OCI-LY7 (cell line): Measurements from ENCODE around the gene PLOD1. TPM values are rescaled to one million over a fixed set of nuclear protein-coding genes. Genes with fewer than 3 reads are reported as not detected.
A peak's percentile ranks its signal among the peaks of the same experiment; 100 is the strongest.

Experiments used
- BruUV-seq: library from RNA; stranded (reverse); fragments of 400-500 nt; replicated peaks from 2 replicates; lab custom pipeline; 2021; lab: Mats Ljungman, UMichigan
- CTCF ChIA-PET: fragments of 300-600 bp; sonication (Branson Sonifier 250); formaldehyde crosslinking; loops from one replicate; lab custom pipeline; 2022; ENCODE audit warnings: antibody characterized with exemption; ENCODE audit not compliant: unreplicated experiment; lab: Charles Lee
- POLR2A ChIA-PET: fragments of 300-600 bp; sonication (Branson Sonifier 250); formaldehyde crosslinking; loops from one replicate; lab custom pipeline; 2022; ENCODE audit warnings: antibody characterized with exemption; lab: Charles Lee
- DNase-seq: peaks from one replicate; pipeline ENCODE4 v3.0.0-alpha.2; 2015; ENCODE audit warnings: low spot score
- H2AFZ ChIP-seq: fragments of 200-600 bp; sonication (generic), shearing (Covaris generic); 2 replicates; pipeline ENCODE4 v1.6.1; 2014; ENCODE audit warnings: mild to moderate bottlenecking, antibody characterized with exemption, low read length, moderate library complexity
- H3K27ac ChIP-seq: fragments of 200-600 bp; sonication (generic); 2 replicates; pipeline ENCODE4 v1.5.1; 2014; ENCODE audit warnings: mixed run types, low read depth, mild to moderate bottlenecking, moderate library complexity, low read length, inconsistent platforms; ENCODE audit not compliant: poor library complexity, severe bottlenecking
- H3K36me3 ChIP-seq: fragments of 200-600 bp; sonication (generic); 2 replicates; pipeline ENCODE4 v1.6.1; 2014; ENCODE audit warnings: mild to moderate bottlenecking, antibody characterized with exemption, low read length, moderate library complexity, mixed read lengths; ENCODE audit not compliant: insufficient read depth
- H3K4me1 ChIP-seq: fragments of 200-600 bp; sonication (generic); 2 replicates; pipeline ENCODE4 v1.5.1; 2014; ENCODE audit warnings: mild to moderate bottlenecking, low read length; ENCODE audit not compliant: insufficient read depth, poor library complexity, severe bottlenecking
- H3K4me2 ChIP-seq: fragments of 200-600 bp; sonication (generic); 2 replicates; pipeline ENCODE4 v1.6.1; 2014; ENCODE audit warnings: mild to moderate bottlenecking, low read length
- H3K4me3 ChIP-seq: fragments of 200-600 bp; sonication (generic); 2 replicates; pipeline ENCODE4 v1.5.1; 2014; ENCODE audit warnings: mild to moderate bottlenecking, low read depth, low read length; ENCODE audit not compliant: poor library complexity, severe bottlenecking
- H3K79me2 ChIP-seq: fragments of 200-600 bp; sonication (generic); 2 replicates; pipeline ENCODE4 v1.6.1; 2016; ENCODE audit warnings: low read depth, mild to moderate bottlenecking, low read length, moderate library complexity, mixed read lengths; ENCODE audit not compliant: insufficient read depth
- H3K9me2 ChIP-seq: fragments of 200-600 bp; sonication (generic); 2 replicates; pipeline ENCODE4 v1.6.1; 2016; ENCODE audit warnings: mild to moderate bottlenecking, low read length, mixed read lengths; ENCODE audit not compliant: insufficient read depth
- H3K9me3 ChIP-seq: fragments of 200-600 bp; sonication (generic); 2 replicates; pipeline ENCODE4 v1.6.1; 2014; ENCODE audit warnings: mild to moderate bottlenecking, mixed run types, low read length, mixed read lengths
- H4K20me1 ChIP-seq: fragments of 200-600 bp; sonication (generic); 2 replicates; pipeline ENCODE4 v1.6.1; 2014; ENCODE audit warnings: mild to moderate bottlenecking, antibody characterized with exemption, low read length, moderate library complexity, mixed read lengths; ENCODE audit not compliant: insufficient read depth
- CTCF ChIP-seq: fragments of 200-600 bp; sonication (generic); conservative IDR thresholded peaks from 2 replicates; pipeline ENCODE4 v1.5.1; 2014; ENCODE audit warnings: mild to moderate bottlenecking, antibody characterized with exemption, low read length, moderate library complexity, mixed read lengths
- EZH2phosphoT487 ChIP-seq: fragments of 200-600 bp; sonication (generic); IDR thresholded peaks from 2 replicates; pipeline ENCODE4 v1.6.1; 2018; ENCODE audit warnings: low read depth, borderline replicate concordance, mild to moderate bottlenecking, mixed run types, antibody characterized with exemption, low read length, moderate library complexity, mixed read lengths
- intact Hi-C: fragments of 100-400 bp; cut with micrococcal nuclease; formaldehyde crosslinking; loops from one replicate; pipeline ENCODE4 v1.10.0; 2022; ENCODE audit not compliant: unreplicated experiment
- total RNA-seq, 2 experiments: library from RNA; depleted of rRNA in 1 of 2; stranded (reverse); fragments of >200 nt in 1 of 2; shearing (Covaris generic) in 1 of 2; gene quantifications; 2 replicates each; pipeline ENCODE4 v1.2.3, GENCODE V29; 2014 to 2022

Gene PLOD1
- total RNA-seq, 2 experiments from 2014 or later, result 11.3 to 11.7 TPM

DNA sequence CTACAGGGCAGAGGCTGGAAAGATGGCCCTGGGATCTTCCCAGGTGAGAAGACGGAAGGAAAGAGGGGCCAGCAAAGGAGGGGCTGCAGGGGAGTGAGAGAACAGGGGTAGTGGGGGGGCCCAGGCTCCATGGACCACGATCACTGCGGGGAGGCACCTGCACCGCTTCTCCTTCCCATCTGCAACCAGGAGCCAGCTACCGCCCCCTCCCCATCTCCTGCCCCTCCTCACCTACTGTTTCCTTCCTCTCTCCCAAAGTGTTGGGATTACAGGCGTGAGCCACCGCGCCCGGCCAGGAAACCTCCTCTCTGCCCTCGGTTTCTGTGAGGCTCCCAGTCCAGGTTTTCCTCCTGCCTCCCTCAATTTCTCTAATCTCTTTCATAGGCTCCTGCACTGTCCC, 27.6 kb upstream of the PLOD1 start:
- H3K4me1 ChIP-seq, result peaks cover 10% of the 10 kb centered on the region
- H3K4me2 ChIP-seq, result 0 out of 2 replicates have a peak overlapping the region, but pooled peaks have one; percentile 30
- intact Hi-C loops, result loop anchor here (1.0 to 5.0 kb wide), 2 partner anchors 69 to 135 kb away; no protein-coding TSS in a partner anchor
- H3K9me2 ChIP-seq, result no peaks in the 10 kb centered on the region
- H2AFZ ChIP-seq, result no peak overlapping the region
- DNase-seq, result no peak
- ChIA-PET CTCF (interaction anchor here (0.6 kb wide), 1 partner anchor 225 kb away, joined by 4 read pairs; no protein-coding TSS in a partner anchor), POLR2A (no interaction called here)
- TF ChIP-seq EZH2phosphoT487 (no peak), CTCF (no peak)
- no peaks in the 10 kb centered on the region for H3K79me2 ChIP-seq
- H3K36me3 ChIP-seq, result no peaks in the 10 kb centered on the region
- no TSS peak for BruUV-seq
- H3K27ac ChIP-seq, result no peak overlapping the region
- no peak overlapping the region for H3K4me3 ChIP-seq
- no peaks in the 10 kb centered on the region for H4K20me1 ChIP-seq
- H3K9me3 ChIP-seq, result no peaks in the 10 kb centered on the region

- no peak overlapping the region for H3K4me3 ChIP-seq
- ChIA-PET POLR2A (interaction anchor here (0.6 to 3.8 kb wide), 21 partner anchors 9 to 131 kb away, joined by 3 to 44 read pairs (median 4); partner anchors contain the start of genes KIAA2013, MFN2, NPPA and PLOD1), CTCF (interaction anchor here (0.9 kb wide), 1 partner anchor 44 kb away, joined by 3 read pairs; no protein-coding TSS in a partner anchor)
- no peaks in the 10 kb centered on the region for H3K79me2 ChIP-seq
- H3K9me2 ChIP-seq, result no peaks in the 10 kb centered on the region
- intact Hi-C loops, result loop anchor here (1.0 to 5.0 kb wide), 5 partner anchors 60 to 135 kb away; partner anchors contain the start of genes MFN2 and MIIP
- H3K9me3 ChIP-seq, result no peaks in the 10 kb centered on the region
- H4K20me1 ChIP-seq, result no peaks in the 10 kb centered on the region
- H2AFZ ChIP-seq, result no peak overlapping the region
- no TSS peak for BruUV-seq
- peak overlapping the region; percentile 98 for H3K27ac ChIP-seq
- H3K36me3 ChIP-seq, result no peaks in the 10 kb centered on the region
- H3K4me2 ChIP-seq, result peak overlapping the region; percentile 41
- TF ChIP-seq EZH2phosphoT487 (no peak), CTCF (peak; percentile 97)
- DNase-seq, result peak; percentile 96
- peaks cover 10% of the 10 kb centered on the region for H3K4me1 ChIP-seq
Observed at GRCh38 chr1:11907275-11908094, 27.0 kb upstream of the PLOD1 start.
